Adrenal gland (tissue), 12 donors: ENCODE data around the gene FAM98C. TPM values are rescaled to one million over a fixed set of nuclear protein-coding genes. Genes with fewer than 3 reads are reported as not detected.

Source experiments
- DNase-seq, 7 donors: peaks; one replicate each; pipeline ENCODE4 v3.0.0-alpha.2; 2019 to 2020
- H3K27ac ChIP-seq, 5 donors: fragments of 200-600 bp; sonication (generic) in 4 of 5; 1 replicate in 3 of 5; 2 replicates in 2 of 5; pipeline versions ENCODE4 v1.5.1 to v1.8.0; 2016 to 2020; ENCODE audit warnings: mild to moderate bottlenecking in 1 of 5
- H3K27me3 ChIP-seq: fragments of 200-600 bp; 2 replicates; pipeline ENCODE4 v1.8.0; 2021
- H3K36me3 ChIP-seq, 2 donors: fragments of 200-600 bp; replicated peaks in 1 of 2; 1 replicate in 1 of 2; 2 replicates in 1 of 2; pipeline versions ENCODE4 v1.5.1 to v1.8.0; 2018 to 2022
- H3K4me1 ChIP-seq, 2 donors: fragments of 200-600 bp; replicated peaks in 1 of 2; 1 replicate in 1 of 2; 2 replicates in 1 of 2; pipeline versions ENCODE4 v1.5.1 to v1.8.0; 2018 to 2021
- H3K4me3 ChIP-seq, 4 donors: fragments of 200-600 bp; sonication (generic) in 3 of 4; one replicate each; pipeline ENCODE4 v1.5.1; 2016 to 2018
- H3K9me3 ChIP-seq, 3 donors: fragments of 200-600 bp; sonication (generic) in 1 of 3; replicated peaks in 1 of 3; 1 replicate in 2 of 3; 2 replicates in 1 of 3; pipeline versions ENCODE4 v1.5.1 to v1.8.0; 2016 to 2021
- POLR2A ChIP-seq, 2 donors: fragments of 450-650 bp; IDR thresholded peaks; one replicate each; pipeline ENCODE4 v1.6.1; 2017; ENCODE audit warnings: antibody characterized with exemption in 2 of 2, mild to moderate bottlenecking in 2 of 2, moderate library complexity in 1 of 2
- WGBS, 4 donors: extraction: QIAGEN DNeasy Blood & Tissue Kit in 2 of 4; methylation state at CpG; one replicate each; pipeline versions ENCODE4 v1.1.5 to v1.1.7; 2013 to 2017; 5-methylcytosine and 5-hydroxymethylcytosine counted together
- intact Hi-C, 2 donors: fragments of 100-400 bp; cut with DNase I; formaldehyde crosslinking; loops; one replicate each; pipeline versions ENCODE4 v1.14.1 to v1.15.0; 2022 to 2023
- polyA plus RNA-seq, 3 donors: library from polyadenylated mRNA; stranded (reverse); fragments of 200-250 nt in 2 of 3; fragments of 350-450 nt in 1 of 3; fragmentation: Illumina TruSeq in 1 of 3; extraction: RNeasy Lipid Tissue Mini Kit (QIAGEN cat#74804) in 1 of 3; gene quantifications; one replicate each; pipeline ENCODE4 v1.2.3, GENCODE V29; 2013 to 2014
- total RNA-seq, 9 donors: library from RNA; depleted of rRNA in 4 of 9; stranded (reverse); fragments of >200 nt in 4 of 9; fragments of 120-200 nt in 1 of 9; fragmentation: NEBNext Ultra II Directional in 1 of 9; extraction: Animal tissue kit (Norgen Biotek cat#: 25700) in 1 of 9; gene quantifications; one replicate each; pipeline versions ENCODE4 v1.1.0 to v1.2.4, GENCODE V29; 2013 to 2023
- TF ChIP-seq, protein P1 (sequence below), 6 experiments: fragments of 450-650 bp in 4 of 6; fragments of 200-600 bp in 2 of 6; sonication (generic) in 1 of 6; IDR thresholded peaks; 1 replicate in 5 of 6; 2 replicates in 1 of 6; pipeline versions ENCODE4 v1.5.1 to v1.8.0; 2016 to 2021; ENCODE audit warnings: antibody characterized with exemption in 6 of 6, mild to moderate bottlenecking in 2 of 6, moderate library complexity in 1 of 6
- donor health status: healthy with polysubstance abuse.
- donor health status: Bipolar disorder and iron deficiency.
- donor health status: DM: yes; HTN: yes; CAD: no.
- donor health status: DM: no; HTN: no; CAD: no.
- donor health status: DM: no; HTN: no; CAD: no.
- donor health status: DM: yes; HTN: yes; CAD: no.

FAM98C gene
- total and polyA plus RNA-seq, 12 donors: 5.3 to 33.5 (median 17.0) TPM

GRCh38 chr19:38384209-38385027, 18.5 kb upstream of the FAM98C start:
- no peak for DNase-seq
- Histone ChIP-seq H3K36me3 (peaks cover 0 to 42% of the 10 kb centered on the region in 2 donors), H3K27me3 (no peaks in the 10 kb centered on the region), H3K4me1 (peaks cover 14 to 29% of the 10 kb centered on the region in 2 donors), H3K4me3 (no peak overlapping the region), H3K27ac (no peak overlapping the region), H3K9me3 (no peaks in the 10 kb centered on the region)
- TF ChIP-seq, protein P1, sequence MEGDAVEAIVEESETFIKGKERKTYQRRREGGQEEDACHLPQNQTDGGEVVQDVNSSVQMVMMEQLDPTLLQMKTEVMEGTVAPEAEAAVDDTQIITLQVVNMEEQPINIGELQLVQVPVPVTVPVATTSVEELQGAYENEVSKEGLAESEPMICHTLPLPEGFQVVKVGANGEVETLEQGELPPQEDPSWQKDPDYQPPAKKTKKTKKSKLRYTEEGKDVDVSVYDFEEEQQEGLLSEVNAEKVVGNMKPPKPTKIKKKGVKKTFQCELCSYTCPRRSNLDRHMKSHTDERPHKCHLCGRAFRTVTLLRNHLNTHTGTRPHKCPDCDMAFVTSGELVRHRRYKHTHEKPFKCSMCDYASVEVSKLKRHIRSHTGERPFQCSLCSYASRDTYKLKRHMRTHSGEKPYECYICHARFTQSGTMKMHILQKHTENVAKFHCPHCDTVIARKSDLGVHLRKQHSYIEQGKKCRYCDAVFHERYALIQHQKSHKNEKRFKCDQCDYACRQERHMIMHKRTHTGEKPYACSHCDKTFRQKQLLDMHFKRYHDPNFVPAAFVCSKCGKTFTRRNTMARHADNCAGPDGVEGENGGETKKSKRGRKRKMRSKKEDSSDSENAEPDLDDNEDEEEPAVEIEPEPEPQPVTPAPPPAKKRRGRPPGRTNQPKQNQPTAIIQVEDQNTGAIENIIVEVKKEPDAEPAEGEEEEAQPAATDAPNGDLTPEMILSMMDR (IDR thresholded peaks at IDR 0.05): no peak
- no peak for TF ChIP-seq POLR2A (IDR thresholded peaks at IDR 0.05)
- intact Hi-C loops: no loop called here
- 87 to 93% (median 88%) methylated on average over 3 to 10 of the region's 10 CpGs for WGBS, 4 donors

- Histone ChIP-seq H3K36me3 (peaks cover 0 to 36% of the 10 kb centered on the region in 2 donors), H3K27me3 (no peaks in the 10 kb centered on the region), H3K4me3 (no peak overlapping the region), H3K4me1 (peaks cover 14 to 29% of the 10 kb centered on the region in 2 donors), H3K27ac (no peak overlapping the region), H3K9me3 (no peaks in the 10 kb centered on the region)
- TF ChIP-seq, protein P1 (IDR thresholded peaks at IDR 0.05): no peak
- intact Hi-C loops: no loop called here
- WGBS, 4 donors: 81 to 86% (median 84%) methylated on average over 28 to 40 of the region's 40 CpGs
- DNase-seq: no peak
These were observed 17.7 kb upstream of the FAM98C start for GRCh38 chr19:38385057-38385803.

DNA sequence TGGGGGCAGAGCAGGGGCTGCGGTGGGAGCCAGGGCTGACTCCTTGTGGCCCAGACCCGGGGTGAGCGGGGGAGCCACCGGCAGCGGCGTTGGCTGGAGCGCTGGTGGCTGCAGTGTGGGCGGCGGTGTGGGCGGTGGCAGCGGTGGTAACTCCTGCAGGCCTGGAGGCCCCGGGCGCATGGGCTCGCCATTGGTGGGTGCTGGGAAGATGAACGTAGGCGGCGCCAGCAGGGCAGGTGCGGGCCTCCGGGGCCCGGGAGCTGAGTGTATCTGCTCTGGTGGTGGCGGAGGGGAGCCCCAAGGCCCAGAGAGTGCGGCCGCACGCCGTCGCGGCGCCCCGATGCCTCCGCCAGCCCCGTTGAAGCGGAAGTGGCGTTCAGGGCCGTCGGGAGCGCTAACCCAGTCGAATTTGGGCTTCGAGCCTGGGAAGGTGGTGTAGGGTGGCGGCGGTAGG, 17.1 kb upstream of the FAM98C start:
- intact Hi-C loops: no loop called here
- Histone ChIP-seq H3K4me1 (peaks cover 14 to 29% of the 10 kb centered on the region in 2 donors), H3K27ac (no peak overlapping the region), H3K36me3 (peaks cover 0 to 32% of the 10 kb centered on the region in 2 donors), H3K4me3 (no peak overlapping the region), H3K9me3 (no peaks in the 10 kb centered on the region), H3K27me3 (no peaks in the 10 kb centered on the region)
- WGBS, 4 donors: 62 to 81% (median 66%) methylated on average over 15 to 40 of the region's 40 CpGs
- TF ChIP-seq POLR2A (IDR thresholded peaks at IDR 0.05): no peak
- TF ChIP-seq, protein P1 (IDR thresholded peaks at IDR 0.05): no peak
- DNase-seq: no peak

GRCh38 chr19:38386300-38386970, 16.5 kb upstream of the FAM98C start:
- no peaks in the 10 kb centered on the region for H3K9me3 ChIP-seq
- H3K4me1 ChIP-seq: peaks cover 14 to 29% of the 10 kb centered on the region in 2 donors
- H3K4me3 ChIP-seq: no peak overlapping the region
- H3K27ac ChIP-seq: no peak overlapping the region
- intact Hi-C loops: no loop called here
- TF ChIP-seq POLR2A (IDR thresholded peaks at IDR 0.05): no peak
- TF ChIP-seq, protein P1 (IDR thresholded peaks at IDR 0.05): no peak
- no peaks in the 10 kb centered on the region for H3K27me3 ChIP-seq
- WGBS, 4 donors: 49 to 76% (median 56%) methylated on average over 18 to 61 of the region's 61 CpGs
- H3K36me3 ChIP-seq: peaks cover 0 to 26% of the 10 kb centered on the region in 2 donors
- DNase-seq: no peak
